GM12892 (cell line): ENCODE results near the gene KNDC1.
"Not testable (repeated sequence)": the region's sequence is repeated elsewhere in the genome, so short reads cannot be mapped to it uniquely, and the experiment has no call there.

Source experiments
- DNase-seq: peaks from one replicate; pipeline ENCODE4 v3.0.0; 2011; ENCODE audit not compliant: insufficient read length
- FAIRE-seq: peaks from 2 replicates; lab custom pipeline; 2011; peaks lifted over from hg19 to GRCh38; lab: Jason Lieb, UNC
- POLR2A ChIP-seq: IDR thresholded peaks from 2 replicates; pipeline ENCODE4 v1.6.1; 2011; ENCODE audit warnings: low read depth, low read length, control low read depth
- POLR2AphosphoS5 ChIP-seq: IDR thresholded peaks from 2 replicates; pipeline ENCODE4 v1.6.1; 2011; ENCODE audit warnings: low read depth, low read length, control low read depth
- TAF1 ChIP-seq: IDR thresholded peaks from 2 replicates; pipeline ENCODE4 v1.6.1; 2011; ENCODE audit warnings: low read depth, mild to moderate bottlenecking, control low read depth, low read length, borderline replicate concordance

The KNDC1 gene

GRCh38 chr10:133129071-133129858 is 30.8 kb upstream of the KNDC1 start:
- no peak for FAIRE-seq
- no peak for DNase-seq
- TF ChIP-seq POLR2A (no peak), TAF1 (no peak), POLR2AphosphoS5 (no peak)

- no peak for FAIRE-seq
- no peak for TF ChIP-seq POLR2AphosphoS5
- TF ChIP-seq TAF1, result no peak
- no peak for TF ChIP-seq POLR2A
- DNase-seq, result no peak
Measured at GRCh38 chr10:133129859-133130495, 30.0 kb upstream of the KNDC1 start.

DNA sequence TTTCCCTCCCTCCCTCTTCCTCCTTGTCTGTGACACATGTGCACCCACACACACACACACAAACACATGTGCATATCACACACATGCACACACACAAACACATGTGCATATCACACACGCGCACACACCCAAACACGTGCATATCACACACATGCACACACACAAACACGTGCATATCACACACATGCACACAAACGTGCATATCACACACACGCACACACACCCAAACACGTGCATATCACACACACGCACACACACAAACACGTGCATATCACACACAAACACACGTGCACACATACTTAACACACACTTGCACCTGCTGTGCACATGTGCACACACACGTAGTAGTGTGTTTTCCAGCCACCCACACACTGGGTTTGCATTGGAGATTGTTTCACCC is 29.4 kb upstream of the KNDC1 start:
- DNase-seq (no peak), FAIRE-seq (no peak)
- TF ChIP-seq TAF1, result no peak
- TF ChIP-seq POLR2A, result no peak
- TF ChIP-seq POLR2AphosphoS5, result no peak

DNA sequence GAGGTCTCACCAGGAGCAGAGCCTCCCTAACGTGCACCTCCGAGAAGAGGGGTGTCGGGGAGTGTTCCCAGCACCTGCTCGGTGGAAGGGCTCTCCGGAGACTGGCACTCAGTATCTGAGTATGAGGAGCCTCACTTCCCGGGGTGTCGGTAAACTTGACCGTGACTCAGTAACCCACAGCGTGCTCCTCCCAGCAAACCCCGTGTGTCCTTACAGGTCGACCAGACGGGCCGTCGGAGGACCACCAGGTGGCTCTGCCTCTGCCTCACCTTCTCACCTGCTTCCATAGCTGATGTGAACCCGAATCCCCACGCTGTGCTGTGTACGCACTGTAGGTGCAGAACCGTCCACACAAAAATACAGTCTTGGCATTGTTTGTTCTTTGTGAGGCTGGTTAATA is 29.0 kb upstream of the KNDC1 start:
- TF ChIP-seq POLR2A (no peak), TAF1 (no peak), POLR2AphosphoS5 (no peak)
- FAIRE-seq (no peak), DNase-seq (no peak)

- DNase-seq, result no peak
- FAIRE-seq, result no peak
Measured at GRCh38 chr10:133131734-133132472, 28.1 kb upstream of the KNDC1 start.

DNA sequence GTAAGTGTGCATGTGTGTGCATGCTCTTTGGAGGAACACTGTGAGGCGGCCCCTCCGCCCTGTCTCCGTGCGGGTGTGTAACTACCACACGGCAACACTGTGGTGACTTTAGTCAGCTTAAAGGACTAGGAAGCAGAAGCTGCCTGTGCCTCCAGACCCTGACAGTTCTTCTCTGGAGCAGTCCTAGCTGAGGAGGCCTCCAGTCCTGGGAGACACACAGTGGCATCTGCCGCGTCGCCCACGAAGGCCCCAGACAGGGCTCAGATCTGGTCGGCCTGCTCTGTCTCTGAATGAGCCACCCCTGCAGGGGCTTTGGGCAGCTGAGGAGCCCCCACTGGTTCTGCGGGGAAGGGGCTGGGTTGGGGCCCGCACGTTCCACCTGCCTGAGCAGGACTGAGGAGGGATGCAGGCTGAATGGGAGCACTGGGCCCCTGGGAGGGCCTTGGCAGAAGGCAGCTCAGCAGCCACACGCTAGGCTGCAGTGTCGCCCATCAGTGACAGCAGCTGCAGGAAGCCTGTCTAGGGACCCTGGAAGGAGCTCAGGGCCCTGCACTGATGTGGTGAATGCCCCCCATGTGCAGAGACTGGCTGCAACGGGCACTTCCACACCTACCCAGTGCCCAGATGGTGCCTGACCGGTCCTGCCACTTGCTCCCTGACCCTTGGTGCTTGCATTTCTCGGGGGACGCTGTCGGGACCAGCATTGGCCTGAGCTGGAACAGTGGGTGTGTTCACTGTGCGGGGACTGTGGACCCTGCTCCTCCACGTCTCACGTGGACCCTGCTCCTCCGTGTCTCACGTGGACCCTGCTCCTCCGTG is 27.3 kb upstream of the KNDC1 start:
- TF ChIP-seq TAF1 (no peak), POLR2AphosphoS5 (no peak), POLR2A (no peak)
- no peak for FAIRE-seq
- no peak for DNase-seq

More at GRCh38 chr10:133131734-133132472, 28.1 kb upstream of the KNDC1 start:
- no peak for TF ChIP-seq TAF1
- no peak for TF ChIP-seq POLR2A
- no peak for TF ChIP-seq POLR2AphosphoS5

DNA sequence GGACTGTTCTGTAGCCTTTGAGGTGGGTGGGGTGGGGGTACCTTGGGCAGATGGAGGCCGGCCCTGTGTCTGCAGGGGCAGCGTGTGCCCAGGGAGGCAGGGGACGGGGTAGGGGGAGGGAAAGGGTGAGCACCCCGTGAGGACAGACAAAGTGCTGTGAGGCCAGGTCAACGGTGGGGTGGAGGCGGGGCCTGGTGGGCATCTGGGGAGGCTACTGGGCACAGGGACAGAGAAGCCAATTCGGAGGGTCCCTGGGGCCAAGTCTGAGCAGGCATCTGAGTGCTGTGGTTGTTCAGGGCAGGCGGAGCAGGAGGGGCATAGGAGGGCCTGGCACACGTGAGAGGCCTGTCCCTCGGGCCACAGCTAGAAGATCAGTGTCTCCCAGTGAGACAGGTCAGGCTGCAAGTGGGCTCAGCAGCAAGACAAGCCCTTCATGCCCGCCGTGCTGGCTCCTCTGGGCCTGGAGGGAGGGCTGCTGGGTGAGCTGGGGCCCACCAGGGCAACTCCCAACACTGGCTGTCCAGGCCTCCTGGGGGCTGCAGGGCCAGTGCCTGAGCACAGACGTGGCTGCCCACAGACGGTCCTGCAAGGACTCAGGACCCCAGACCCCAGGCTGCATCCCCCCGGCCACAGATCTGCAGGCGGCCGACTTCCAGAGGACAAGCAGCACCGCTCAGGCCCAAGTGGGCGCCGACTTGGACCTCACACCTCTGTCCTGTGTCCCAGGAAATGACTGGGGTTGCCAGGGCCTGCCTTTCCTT is 26.4 kb upstream of the KNDC1 start:
- FAIRE-seq (no peak), DNase-seq (peak; percentile 20)
- TF ChIP-seq POLR2A (no peak), TAF1 (no peak), POLR2AphosphoS5 (no peak)

GRCh38 chr10:133134411-133135115 is 25.5 kb upstream of the KNDC1 start:
- FAIRE-seq (no peak), DNase-seq (no peak)
- TF ChIP-seq TAF1, result no peak
- no peak for TF ChIP-seq POLR2AphosphoS5
- TF ChIP-seq POLR2A, result no peak

DNA sequence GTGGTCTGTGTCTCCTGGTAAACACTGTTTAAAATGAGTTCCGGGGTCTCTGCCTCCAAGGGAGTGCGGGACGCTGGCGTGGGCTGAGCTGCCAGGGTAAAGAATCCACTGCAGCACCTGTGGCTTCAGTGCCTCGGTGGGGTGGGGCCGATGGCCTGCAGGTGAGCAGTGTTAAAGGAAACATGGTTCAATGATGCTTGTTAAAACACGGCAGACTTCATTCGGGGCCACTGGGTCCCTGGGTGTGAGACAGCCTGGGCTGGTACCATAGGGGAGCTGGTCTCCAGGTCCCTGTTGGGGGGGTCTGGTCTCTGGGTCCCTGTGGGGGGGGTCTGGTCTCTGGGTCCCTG is 24.9 kb upstream of the KNDC1 start:
- FAIRE-seq (no peak), DNase-seq (no peak)
- TF ChIP-seq TAF1 (no peak), POLR2A (no peak), POLR2AphosphoS5 (no peak)

GRCh38 chr10:133137486-133138145 is 22.4 kb upstream of the KNDC1 start:
- not testable (repeated sequence) for FAIRE-seq, DNase-seq
